Measurements from ENCODE around the gene ZDHHC14.
"Not testable (repeated sequence)": the region's sequence is repeated elsewhere in the genome, so short reads cannot be mapped to it uniquely, and the experiment has no call there.

Gene ZDHHC14

GRCh38 chr6:157379656-157380457 is 1.1 kb upstream of the ZDHHC14 start:
- Histone ChIP-seq H3K9ac (peak overlapping the region; percentile 88), H3K9me3 (no peaks in the 10 kb centered on the region), H4K20me1 (peaks cover 24% of the 10 kb centered on the region), H3K4me2 (peak overlapping the region; percentile 92), H3K36me3 (no peaks in the 10 kb centered on the region), H3K4me1 (peaks cover 23% of the 10 kb centered on the region), H3K27me3 (peaks cover 13% of the 10 kb centered on the region), H3K4me3 (peak overlapping the region; percentile 97), H3K27ac (peak overlapping the region; percentile 85)
- TF ChIP-seq Cebpa-rat (IDR thresholded peaks at IDR 0.05), result no peak

GRCh38 chr6:157380458-157380778 is 572 bp upstream of the ZDHHC14 start:
- Histone ChIP-seq H3K9me3 (no peaks in the 10 kb centered on the region), H3K4me2 (peak overlapping the region; percentile 92), H4K20me1 (peaks cover 29% of the 10 kb centered on the region), H3K36me3 (no peaks in the 10 kb centered on the region), H3K4me1 (peaks cover 23% of the 10 kb centered on the region), H3K27ac (peak overlapping the region; percentile 85), H3K4me3 (peak overlapping the region; percentile 97), H3K9ac (peak overlapping the region; percentile 88), H3K27me3 (peaks cover 17% of the 10 kb centered on the region)
- no peak for TF ChIP-seq Cebpa-rat (IDR thresholded peaks at IDR 0.05)

GRCh38 chr6:157381631-157382621 is 936 bp downstream of the ZDHHC14 start:
- Histone ChIP-seq H3K36me3 (no peaks in the 10 kb centered on the region), H3K4me1 (peaks cover 19% of the 10 kb centered on the region), H3K4me3 (peak overlapping the region; percentile 97), H3K4me2 (peak overlapping the region; percentile 92), H3K27me3 (peaks cover 17% of the 10 kb centered on the region), H3K27ac (peak overlapping the region; percentile 85), H3K9ac (peak overlapping the region; percentile 88), H4K20me1 (peaks cover 41% of the 10 kb centered on the region), H3K9me3 (no peaks in the 10 kb centered on the region)
- no peak for TF ChIP-seq Cebpa-rat (IDR thresholded peaks at IDR 0.05)

- Histone ChIP-seq H3K4me1 (peaks cover 16% of the 10 kb centered on the region), H3K4me3 (peak overlapping the region; percentile 97), H3K27me3 (peaks cover 17% of the 10 kb centered on the region), H3K36me3 (no peaks in the 10 kb centered on the region), H3K9ac (no peak overlapping the region), H3K4me2 (peak overlapping the region; percentile 92), H4K20me1 (peaks cover 41% of the 10 kb centered on the region), H3K9me3 (no peaks in the 10 kb centered on the region), H3K27ac (no peak overlapping the region)
- no peak for TF ChIP-seq Cebpa-rat (IDR thresholded peaks at IDR 0.05)
Measured at GRCh38 chr6:157382821-157383220, 1.8 kb downstream of the ZDHHC14 start.

GRCh38 chr6:157383471-157383870 is 2.5 kb downstream of the ZDHHC14 start:
- H3K27me3 ChIP-seq, result peaks cover 17% of the 10 kb centered on the region
- no peaks in the 10 kb centered on the region for H3K9me3 ChIP-seq
- no peak for TF ChIP-seq Cebpa-rat (IDR thresholded peaks at IDR 0.05)
- H3K4me3 ChIP-seq, result no peak overlapping the region
- no peak overlapping the region for H3K9ac ChIP-seq
- peaks cover 41% of the 10 kb centered on the region for H4K20me1 ChIP-seq
- H3K4me2 ChIP-seq, result no peak overlapping the region
- no peak overlapping the region for H3K27ac ChIP-seq
- H3K36me3 ChIP-seq, result no peaks in the 10 kb centered on the region
- H3K4me1 ChIP-seq, result peaks cover 16% of the 10 kb centered on the region

GRCh38 chr6:157384962-157385361 is 4.0 kb downstream of the ZDHHC14 start:
- H3K4me2 ChIP-seq, H3K36me3 ChIP-seq, H3K9me3 ChIP-seq, H3K4me3 ChIP-seq, H3K4me1 ChIP-seq, H3K9ac ChIP-seq, H3K27ac ChIP-seq: not testable (repeated sequence)
- H4K20me1 ChIP-seq, result peaks cover 41% of the 10 kb centered on the region
- H3K27me3 ChIP-seq, result peaks cover 17% of the 10 kb centered on the region

GRCh38 chr6:157385482-157385881 is 4.5 kb downstream of the ZDHHC14 start:
- no peak overlapping the region for H3K4me2 ChIP-seq
- no peak overlapping the region for H3K27ac ChIP-seq
- peaks cover 41% of the 10 kb centered on the region for H4K20me1 ChIP-seq
- peaks cover 17% of the 10 kb centered on the region for H3K27me3 ChIP-seq
- H3K9me3 ChIP-seq, result peaks cover 6% of the 10 kb centered on the region; the same call in 1 of the 2 replicates
- H3K36me3 ChIP-seq, result no peaks in the 10 kb centered on the region
- peaks cover 9% of the 10 kb centered on the region for H3K4me1 ChIP-seq
- no peak overlapping the region for H3K9ac ChIP-seq
- H3K4me3 ChIP-seq, result no peak overlapping the region
- TF ChIP-seq Cebpa-rat (IDR thresholded peaks at IDR 0.05), result no peak

GRCh38 chr6:157386023-157386422 is 5.0 kb downstream of the ZDHHC14 start:
- Histone ChIP-seq H3K9ac (no peak overlapping the region), H3K36me3 (no peaks in the 10 kb centered on the region), H4K20me1 (peaks cover 41% of the 10 kb centered on the region), H3K4me1 (peaks cover 9% of the 10 kb centered on the region), H3K4me3 (no peak overlapping the region), H3K27me3 (peaks cover 17% of the 10 kb centered on the region), H3K4me2 (no peak overlapping the region), H3K9me3 (peaks cover 12% of the 10 kb centered on the region), H3K27ac (no peak overlapping the region)
- no peak for TF ChIP-seq Cebpa-rat (IDR thresholded peaks at IDR 0.05)

- Histone ChIP-seq H3K27ac (no peak overlapping the region), H3K27me3 (peaks cover 17% of the 10 kb centered on the region), H3K4me2 (no peak overlapping the region), H3K4me1 (peaks cover 9% of the 10 kb centered on the region), H4K20me1 (peaks cover 41% of the 10 kb centered on the region), H3K4me3 (no peak overlapping the region), H3K9me3 (peaks cover 16% of the 10 kb centered on the region), H3K36me3 (no peaks in the 10 kb centered on the region), H3K9ac (no peak overlapping the region)
- TF ChIP-seq Cebpa-rat (IDR thresholded peaks at IDR 0.05), result no peak
Measured at GRCh38 chr6:157386454-157386853, 5.5 kb downstream of the ZDHHC14 start.

- Histone ChIP-seq H3K4me2 (no peak overlapping the region), H3K27ac (no peak overlapping the region), H3K4me1 (peaks cover 3% of the 10 kb centered on the region), H3K4me3 (no peak overlapping the region), H3K9me3 (peaks cover 18% of the 10 kb centered on the region), H3K36me3 (no peaks in the 10 kb centered on the region), H4K20me1 (peaks cover 23% of the 10 kb centered on the region), H3K27me3 (0 out of 2 replicates have a peak, but pooled peaks cover 4% of the 10 kb centered on the region), H3K9ac (no peak overlapping the region)
- no peak for TF ChIP-seq Cebpa-rat (IDR thresholded peaks at IDR 0.05)
Measured at GRCh38 chr6:157388924-157389323, 7.9 kb downstream of the ZDHHC14 start.
